Myometrial cell (primary cell): ENCODE data around the gene KDM7A. TPM values are rescaled to one million over a fixed set of nuclear protein-coding genes. Genes with fewer than 3 reads are reported as not detected.

Experiments
- total RNA-seq: library from RNA; depleted of rRNA; stranded (reverse); fragments of >200 nt; gene quantifications from 2 replicates; pipeline ENCODE4 v1.2.3, GENCODE V29; 2015

KDM7A gene
- total RNA-seq = 1.2 and 8.7 TPM in 2 replicates

GRCh38 chr7:140176811-140177702 lies at the start of gene KDM7A:
TSS of gene KDM7A (minus strand) at chr7:140176983. CDS start at chr7:140176937, 46 bp downstream.

GRCh38 chr7:140062528-140063299 lies 114.1 kb downstream of the KDM7A start, which contains the start of gene PARP12:
TSS of gene PARP12 (minus strand) at chr7:140062951. CDS start at chr7:140062847, 104 bp downstream.

Other genes starting within 250 kb of the KDM7A start
- gene PARP12, start 114.0 kb downstream of the KDM7A start, total RNA-seq = 14.5 and 19.0 TPM in 2 replicates
- gene SLC37A3, start 221.5 kb upstream of the KDM7A start, total RNA-seq = 50.7 and 68.2 TPM in 2 replicates
- not detected in 2 replicates for gene RAB19, start 227.1 kb upstream of the KDM7A start, total RNA-seq